Mesendoderm (in vitro differentiated cells): Measurements from ENCODE around the gene TGFBR3L. TPM values are rescaled to one million over a fixed set of nuclear protein-coding genes. Genes with fewer than 3 reads are reported as not detected.

Source experiments
- DNase-seq: peaks from one replicate; pipeline ENCODE4 v3.0.0; 2013
- H2AK5ac ChIP-seq: 2 replicates; pipeline ENCODE4 v1.6.1; 2013; ENCODE audit warnings: low read length, inconsistent platforms
- H2BK120ac ChIP-seq: 2 replicates; pipeline ENCODE4 v1.6.1; 2013; ENCODE audit warnings: low read depth, mild to moderate bottlenecking, low read length, moderate library complexity, mixed read lengths
- H2BK15ac ChIP-seq: replicated peaks from 2 replicates; pipeline ENCODE4 v1.6.1; 2013; ENCODE audit warnings: low read depth, mild to moderate bottlenecking, moderate library complexity
- H2BK5ac ChIP-seq: 2 replicates; pipeline ENCODE4 v1.6.1; 2013; ENCODE audit warnings: low read length, inconsistent platforms
- H3K18ac ChIP-seq: 2 replicates; pipeline ENCODE4 v1.6.1; 2013; ENCODE audit warnings: mild to moderate bottlenecking, low read length, mixed read lengths
- H3K23ac ChIP-seq: one replicate; pipeline ENCODE4 v1.6.1; 2013; ENCODE audit warnings: low read length
- H3K27ac ChIP-seq: 2 replicates; pipeline ENCODE4 v1.5.1; 2013; ENCODE audit warnings: low read depth, mild to moderate bottlenecking, inconsistent platforms, low read length, moderate library complexity
- H3K27me3 ChIP-seq: 2 replicates; pipeline ENCODE4 v1.6.1; 2013; ENCODE audit warnings: low read length, control low read depth, mild to moderate bottlenecking, inconsistent platforms; ENCODE audit not compliant: insufficient read depth, poor library complexity
- H3K36me3 ChIP-seq: 2 replicates; pipeline ENCODE4 v1.6.1; 2013; ENCODE audit warnings: low read length, inconsistent platforms; ENCODE audit not compliant: control insufficient read depth, insufficient read depth
- H3K4ac ChIP-seq: one replicate; pipeline ENCODE4 v1.6.1; 2013; ENCODE audit warnings: low read depth, mild to moderate bottlenecking, low read length, moderate library complexity
- H3K4me1 ChIP-seq: 2 replicates; pipeline ENCODE4 v1.6.1; 2013; ENCODE audit warnings: low read depth, low read length, inconsistent platforms; ENCODE audit not compliant: control insufficient read depth
- H3K4me2 ChIP-seq: 2 replicates; pipeline ENCODE4 v1.6.1; 2013; ENCODE audit warnings: low read length
- H3K4me3 ChIP-seq: 2 replicates; pipeline ENCODE4 v1.5.1; 2013; ENCODE audit warnings: mild to moderate bottlenecking, low read length
- H3K56ac ChIP-seq: one replicate; pipeline ENCODE4 v1.6.1; 2013; ENCODE audit warnings: low read length
- H3K79me1 ChIP-seq: 2 replicates; pipeline ENCODE4 v1.6.1; 2013; ENCODE audit warnings: low read length, inconsistent platforms
- H3K79me2 ChIP-seq: 2 replicates; pipeline ENCODE4 v1.6.1; 2013; ENCODE audit warnings: mild to moderate bottlenecking, low read length; ENCODE audit not compliant: control insufficient read depth, insufficient read depth
- H3K9ac ChIP-seq: 2 replicates; pipeline ENCODE4 v1.6.1; 2013; ENCODE audit warnings: low read length, inconsistent platforms
- H4K5ac ChIP-seq: one replicate; pipeline ENCODE4 v1.6.1; 2013; ENCODE audit warnings: low read length
- H4K8ac ChIP-seq: one replicate; pipeline ENCODE4 v1.6.1; 2013; ENCODE audit warnings: low read depth, mild to moderate bottlenecking, control low read depth, low read length, moderate library complexity
- WGBS: extraction: QIAGEN DNeasy Blood & Tissue Kit; methylation state at CpG from one replicate; pipeline ENCODE4 v1.1.7; 2013; ENCODE audit warnings: low lambda C conversion rate, missing lambda C conversion rate; ENCODE audit not compliant: insufficient coverage; ENCODE audit errors: extremely low coverage; 5-methylcytosine and 5-hydroxymethylcytosine counted together
- polyA plus RNA-seq, 2 experiments: library from polyadenylated mRNA; stranded (reverse); fragments of 200-250 nt; gene quantifications; one replicate each; pipeline ENCODE4 v1.2.3, GENCODE V29; 2013

The TGFBR3L gene
- 0.69 TPM for polyA plus RNA-seq (2013, experiment 1 of 2)
- polyA plus RNA-seq (2013, experiment 2 of 2) = 0.69 TPM

GRCh38 chr19:7914598-7915045, at the start of gene TGFBR3L:
Gene TGFBR3L (plus strand): TSS chr19:7914830.
- Histone ChIP-seq H2BK120ac (no peak within 1 kb of the TSS), H4K5ac (no peak within 1 kb of the TSS), H3K27me3 (peaks cover 19% of the 10 kb centered on the region), H2AK5ac (no peak within 1 kb of the TSS), H3K4me3 (no peak within 1 kb of the TSS), H3K79me2 (no peaks in the 10 kb centered on the region), H3K23ac (peak within 1 kb of the TSS; percentile 2), H3K18ac (no peak within 1 kb of the TSS), H3K4me2 (no peak within 1 kb of the TSS), H4K8ac (no peak within 1 kb of the TSS), H2BK15ac (no peak within 1 kb of the TSS), H3K79me1 (no peaks in the 10 kb centered on the region), H3K4ac (no peak within 1 kb of the TSS), H3K56ac (no peak within 1 kb of the TSS), H3K9ac (no peak within 1 kb of the TSS), H3K36me3 (peaks cover 3% of the 10 kb centered on the region), H2BK5ac (no peak within 1 kb of the TSS), H3K27ac (no peak within 1 kb of the TSS), H3K4me1 (no peaks in the 10 kb centered on the region)
- no CpG with 5 or more reads among the region's 12 CpGs for WGBS
- no peak for DNase-seq

- no peak for DNase-seq
- Histone ChIP-seq H2BK120ac (no peak overlapping the region), H3K4me1 (peaks cover 2% of the 10 kb centered on the region), H3K56ac (no peak overlapping the region), H3K9ac (no peak overlapping the region), H2BK15ac (no peak overlapping the region), H3K79me2 (no peaks in the 10 kb centered on the region), H3K79me1 (no peaks in the 10 kb centered on the region), H3K27me3 (peaks cover 15% of the 10 kb centered on the region), H2AK5ac (no peak overlapping the region), H4K5ac (no peak overlapping the region), H3K18ac (no peak overlapping the region), H3K23ac (no peak overlapping the region), H3K36me3 (no peaks in the 10 kb centered on the region), H3K4me3 (no peak overlapping the region), H3K4ac (no peak overlapping the region), H3K4me2 (no peak overlapping the region), H2BK5ac (no peak overlapping the region), H3K27ac (no peak overlapping the region), H4K8ac (no peak overlapping the region)
- WGBS = no CpG with 5 or more reads among the region's 10 CpGs
Measured at GRCh38 chr19:7865262-7865911, 49.2 kb upstream of the TGFBR3L start.

GRCh38 chr19:7866399-7867091, 48.1 kb upstream of the TGFBR3L start:
- Histone ChIP-seq H3K27me3 (peaks cover 15% of the 10 kb centered on the region), H2BK120ac (no peak overlapping the region), H3K36me3 (no peaks in the 10 kb centered on the region), H3K4me3 (no peak overlapping the region), H3K4me2 (no peak overlapping the region), H2BK15ac (no peak overlapping the region), H4K5ac (no peak overlapping the region), H3K79me2 (no peaks in the 10 kb centered on the region), H3K56ac (no peak overlapping the region), H2BK5ac (no peak overlapping the region), H3K9ac (no peak overlapping the region), H3K23ac (no peak overlapping the region), H3K4ac (no peak overlapping the region), H2AK5ac (no peak overlapping the region), H3K27ac (no peak overlapping the region), H3K18ac (no peak overlapping the region), H4K8ac (no peak overlapping the region), H3K79me1 (no peaks in the 10 kb centered on the region), H3K4me1 (peaks cover 2% of the 10 kb centered on the region)
- no peak for DNase-seq
- WGBS = no CpG with 5 or more reads among the region's 12 CpGs

- Histone ChIP-seq H3K18ac (no peak overlapping the region), H4K8ac (no peak overlapping the region), H2BK15ac (no peak overlapping the region), H2AK5ac (no peak overlapping the region), H3K4me2 (no peak overlapping the region), H3K79me1 (no peaks in the 10 kb centered on the region), H2BK5ac (no peak overlapping the region), H3K4me1 (no peaks in the 10 kb centered on the region), H4K5ac (no peak overlapping the region), H3K23ac (no peak overlapping the region), H3K27me3 (peaks cover 15% of the 10 kb centered on the region), H3K4ac (no peak overlapping the region), H2BK120ac (no peak overlapping the region), H3K79me2 (no peaks in the 10 kb centered on the region), H3K56ac (no peak overlapping the region), H3K27ac (no peak overlapping the region), H3K9ac (no peak overlapping the region), H3K36me3 (no peaks in the 10 kb centered on the region), H3K4me3 (no peak overlapping the region)
- DNase-seq = no peak
- no CpG with 5 or more reads among the region's 9 CpGs for WGBS
Measured at GRCh38 chr19:7867092-7867844, 47.4 kb upstream of the TGFBR3L start.

GRCh38 chr19:7868326-7868670, 46.3 kb upstream of the TGFBR3L start:
- no CpG with 5 or more reads among the region's 21 CpGs for whole genome bisulfite sequencing

More at GRCh38 chr19:7868326-7868670, 46.3 kb upstream of the TGFBR3L start:
- Histone ChIP-seq H3K9ac (no peak overlapping the region), H3K23ac (no peak overlapping the region), H3K27me3 (peaks cover 16% of the 10 kb centered on the region), H2AK5ac (no peak overlapping the region), H3K79me2 (no peaks in the 10 kb centered on the region), H4K5ac (no peak overlapping the region), H3K4ac (no peak overlapping the region), H3K4me1 (no peaks in the 10 kb centered on the region), H3K4me3 (no peak overlapping the region), H3K36me3 (no peaks in the 10 kb centered on the region), H3K4me2 (no peak overlapping the region), H2BK120ac (no peak overlapping the region), H4K8ac (no peak overlapping the region), H3K79me1 (no peaks in the 10 kb centered on the region), H2BK5ac (no peak overlapping the region), H3K27ac (no peak overlapping the region), H3K18ac (no peak overlapping the region), H3K56ac (no peak overlapping the region), H2BK15ac (no peak overlapping the region)
- no peak for DNase-seq
